Upper lobe of right lung (tissue), 1 donor: ENCODE data around the gene MATN3. TPM values are rescaled to one million over a fixed set of nuclear protein-coding genes. Genes with fewer than 3 reads are reported as not detected.

Experiments used
- ATAC-seq: fragments of 200-7000 bp; cut with Tn5 transposase; one replicate; pipeline ENCODE4 v1.9.1; 2020; ENCODE audit warnings: mild to moderate bottlenecking, moderate library complexity
- DNase-seq: peaks from one replicate; pipeline ENCODE4 v3.0.0-alpha.2; 2020
- H3K27ac ChIP-seq: fragments of 200-600 bp; one replicate; pipeline ENCODE4 v1.8.0; 2022
- H3K27me3 ChIP-seq: fragments of 200-600 bp; one replicate; pipeline ENCODE4 v1.8.0; 2022; ENCODE audit warnings: mild to moderate bottlenecking
- H3K36me3 ChIP-seq: fragments of 200-600 bp; one replicate; pipeline ENCODE4 v1.8.0; 2022
- H3K4me1 ChIP-seq: fragments of 200-600 bp; one replicate; pipeline ENCODE4 v1.8.0; 2022
- H3K4me3 ChIP-seq: fragments of 200-600 bp; one replicate; pipeline ENCODE4 v1.8.0; 2022; ENCODE audit warnings: mild to moderate bottlenecking
- H3K9me3 ChIP-seq: fragments of 200-600 bp; one replicate; pipeline ENCODE4 v1.8.0; 2022
- intact Hi-C: fragments of 100-400 bp; cut with DNase I; formaldehyde crosslinking; loops from one replicate; pipeline ENCODE4 v1.11.0; 2022
- total RNA-seq: library from RNA; stranded (reverse); fragmentation: NEBNext Ultra II Directional; extraction: Animal tissue kit (Norgen Biotek cat#: 25700); gene quantifications from one replicate; pipeline ENCODE4 v1.2.1, GENCODE V29; 2021
- TF ChIP-seq, protein P1 (sequence below): fragments of 200-600 bp; IDR thresholded peaks from one replicate; pipeline ENCODE4 v1.8.0; 2022; ENCODE audit warnings: antibody characterized with exemption
- donor health status: DM: no; HTN: yes; CAD: no; lungs with severe emphysema.

The MATN3 gene
- total RNA-seq, 1 donor from 2014 or later: 11.7 TPM

GRCh38 chr2:20018601-20019152, 6.2 kb upstream of the MATN3 start:
- Histone ChIP-seq H3K9me3 (no peaks in the 10 kb centered on the region), H3K27ac (no peak overlapping the region), H3K36me3 (no peaks in the 10 kb centered on the region), H3K4me3 (no peak overlapping the region), H3K4me1 (no peaks in the 10 kb centered on the region), H3K27me3 (no peaks in the 10 kb centered on the region)
- intact Hi-C loops: loop anchor here (10.0 kb wide), 1 partner anchor 76 kb away; no protein-coding TSS in a partner anchor
- DNase-seq (no peak), ATAC-seq (no peak)
- TF ChIP-seq, protein P1, sequence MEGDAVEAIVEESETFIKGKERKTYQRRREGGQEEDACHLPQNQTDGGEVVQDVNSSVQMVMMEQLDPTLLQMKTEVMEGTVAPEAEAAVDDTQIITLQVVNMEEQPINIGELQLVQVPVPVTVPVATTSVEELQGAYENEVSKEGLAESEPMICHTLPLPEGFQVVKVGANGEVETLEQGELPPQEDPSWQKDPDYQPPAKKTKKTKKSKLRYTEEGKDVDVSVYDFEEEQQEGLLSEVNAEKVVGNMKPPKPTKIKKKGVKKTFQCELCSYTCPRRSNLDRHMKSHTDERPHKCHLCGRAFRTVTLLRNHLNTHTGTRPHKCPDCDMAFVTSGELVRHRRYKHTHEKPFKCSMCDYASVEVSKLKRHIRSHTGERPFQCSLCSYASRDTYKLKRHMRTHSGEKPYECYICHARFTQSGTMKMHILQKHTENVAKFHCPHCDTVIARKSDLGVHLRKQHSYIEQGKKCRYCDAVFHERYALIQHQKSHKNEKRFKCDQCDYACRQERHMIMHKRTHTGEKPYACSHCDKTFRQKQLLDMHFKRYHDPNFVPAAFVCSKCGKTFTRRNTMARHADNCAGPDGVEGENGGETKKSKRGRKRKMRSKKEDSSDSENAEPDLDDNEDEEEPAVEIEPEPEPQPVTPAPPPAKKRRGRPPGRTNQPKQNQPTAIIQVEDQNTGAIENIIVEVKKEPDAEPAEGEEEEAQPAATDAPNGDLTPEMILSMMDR: no peak

GRCh38 chr2:20016346-20016745, 3.9 kb upstream of the MATN3 start:
- Histone ChIP-seq H3K4me1 (peaks cover 12% of the 10 kb centered on the region), H3K27ac (no peak overlapping the region), H3K9me3 (no peaks in the 10 kb centered on the region), H3K4me3 (no peak overlapping the region), H3K27me3 (peaks cover 10% of the 10 kb centered on the region), H3K36me3 (no peaks in the 10 kb centered on the region)
- TF ChIP-seq, protein P1: no peak
- intact Hi-C loops: loop anchor here (10.0 kb wide), 1 partner anchor 78 kb away; no protein-coding TSS in a partner anchor
- ATAC-seq (no peak), DNase-seq (no peak)

- no peaks in the 10 kb centered on the region for H3K36me3 ChIP-seq
- H3K27ac ChIP-seq: no peak overlapping the region
- peaks cover 10% of the 10 kb centered on the region for H3K27me3 ChIP-seq
- H3K4me3 ChIP-seq: no peak overlapping the region
- DNase-seq (no peak), ATAC-seq (peak; percentile 56)
- TF ChIP-seq, protein P1: peak; percentile 67
- peaks cover 12% of the 10 kb centered on the region for H3K4me1 ChIP-seq
- no peaks in the 10 kb centered on the region for H3K9me3 ChIP-seq
- intact Hi-C loops: loop anchor here (10.0 kb wide), 1 partner anchor 79 kb away; no protein-coding TSS in a partner anchor
Observed at GRCh38 chr2:20015482-20016083, 3.1 kb upstream of the MATN3 start.

DNA sequence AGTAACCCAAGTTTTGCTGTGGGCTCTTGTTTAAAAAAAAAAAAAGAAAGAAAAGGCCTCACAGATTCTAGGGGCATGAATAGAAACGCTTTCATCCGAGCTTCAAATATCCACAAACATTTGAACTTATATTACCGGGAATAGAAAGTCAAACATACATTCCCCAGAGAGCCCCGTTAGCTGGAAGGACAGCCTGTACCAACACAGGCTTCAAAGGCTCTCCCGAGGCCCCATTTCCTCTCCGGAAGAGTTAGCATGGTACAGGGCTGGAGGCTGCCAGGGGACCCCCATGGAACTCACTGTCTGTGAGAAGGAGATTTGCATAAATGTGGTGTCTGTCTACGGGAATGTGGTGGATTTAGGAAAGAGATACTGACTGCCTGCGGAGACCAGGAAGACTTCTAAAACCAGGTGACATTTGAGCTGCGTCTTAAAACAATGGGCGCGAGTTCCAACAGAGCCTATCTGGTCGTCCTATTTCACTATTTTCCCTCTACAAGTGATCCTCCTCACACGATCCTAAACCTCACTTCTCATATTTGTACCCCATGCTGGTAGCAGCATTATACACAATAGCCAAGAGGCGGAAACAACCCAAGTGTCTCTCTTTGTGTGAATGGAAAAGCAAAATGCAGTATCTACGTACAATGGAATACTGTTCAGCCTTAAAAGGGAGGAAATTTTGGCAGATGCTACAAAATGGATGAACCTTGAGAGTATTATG, 820 bp upstream of the MATN3 start:
- peaks cover 12% of the 10 kb centered on the region for H3K4me1 ChIP-seq
- ATAC-seq (peak; percentile 20), DNase-seq (no peak)
- H3K27me3 ChIP-seq: peaks cover 16% of the 10 kb centered on the region
- TF ChIP-seq, protein P1: no peak
- H3K36me3 ChIP-seq: no peaks in the 10 kb centered on the region
- H3K9me3 ChIP-seq: no peaks in the 10 kb centered on the region
- intact Hi-C loops: loop anchor here (10.0 kb wide), 1 partner anchor 82 kb away; no protein-coding TSS in a partner anchor
- H3K27ac ChIP-seq: peak overlapping the region; percentile 65
- peak overlapping the region; percentile 52 for H3K4me3 ChIP-seq

DNA sequence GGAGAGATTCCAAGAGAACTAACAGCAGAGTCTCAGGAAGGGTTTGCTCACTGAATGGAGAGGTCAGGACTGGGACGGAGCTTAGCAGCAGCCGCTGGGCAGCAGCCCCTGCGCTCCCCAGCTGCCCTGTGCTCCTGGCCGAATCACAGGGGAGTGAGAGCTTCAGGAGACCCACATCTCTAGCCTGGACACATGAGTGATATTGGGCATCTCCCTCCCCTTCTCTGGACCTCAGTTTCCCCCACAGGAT, 511 bp downstream of the MATN3 start:
- DNase-seq: no peak
- Histone ChIP-seq H3K4me1 (peaks cover 12% of the 10 kb centered on the region), H3K27me3 (peaks cover 17% of the 10 kb centered on the region), H3K36me3 (no peaks in the 10 kb centered on the region), H3K4me3 (peak overlapping the region; percentile 52), H3K27ac (no peak overlapping the region), H3K9me3 (no peaks in the 10 kb centered on the region)
- TF ChIP-seq, protein P1: no peak
- ATAC-seq: peak; percentile 18
- intact Hi-C loops: loop anchor here (10.0 kb wide), 1 partner anchor 83 kb away; no protein-coding TSS in a partner anchor
